Activated B cell treated with CpG ODN at 0.5 μM for 24 hours (primary cell): ENCODE results near the gene CD247. TPM values are rescaled to one million over a fixed set of nuclear protein-coding genes. Genes with fewer than 3 reads are reported as not detected.

Experiments used
- ATAC-seq: fragments of 200-7000 bp; cut with Tn5 transposase; one replicate; pipeline ENCODE4 v1.10.0; 2021; ENCODE audit warnings: low read depth, mild to moderate bottlenecking, moderate library complexity
- CTCF ChIA-PET: fragments of 350-600 bp; sonication (Branson Sonifier 250); formaldehyde crosslinking; loops from one replicate; lab custom pipeline; 2021; ENCODE audit warnings: antibody characterized with exemption; lab: Charles Lee
- POLR2A ChIA-PET: fragments of 350-600 bp; sonication (Branson Sonifier 250); formaldehyde crosslinking; loops from one replicate; lab custom pipeline; 2021; ENCODE audit warnings: antibody characterized with exemption; lab: Charles Lee
- DNase-seq: peaks from one replicate; pipeline ENCODE4 v3.0.0; 2022
- H3K27ac Mint-ChIP-seq: one replicate; pipeline ENCODE4 v1.8.0; 2020; ENCODE audit warnings: mixed read lengths
- H3K27me3 Mint-ChIP-seq: one replicate; pipeline ENCODE4 v1.8.0; 2021; ENCODE audit warnings: mixed read lengths
- H3K36me3 Mint-ChIP-seq: one replicate; pipeline ENCODE4 v1.8.0; 2021; ENCODE audit warnings: low read depth, mixed read lengths
- H3K4me1 Mint-ChIP-seq: one replicate; pipeline ENCODE4 v1.8.0; 2021; ENCODE audit warnings: mixed read lengths
- H3K4me3 Mint-ChIP-seq: one replicate; pipeline ENCODE4 v1.8.0; 2020; ENCODE audit warnings: mild to moderate bottlenecking, mixed read lengths
- H3K9me3 Mint-ChIP-seq: one replicate; pipeline ENCODE4 v1.8.0; 2020; ENCODE audit warnings: mixed read lengths
- intact Hi-C: fragments of 100-400 bp; cut with micrococcal nuclease; formaldehyde crosslinking; loops from one replicate; pipeline ENCODE4 v1.15.1; 2024
- total RNA-seq: library from RNA; stranded (reverse); gene quantifications from 2 replicates; pipeline ENCODE4 v1.2.3, GENCODE V29; 2022
- TF ChIP-seq, protein P1 (sequence below): fragments of 200-600 bp; IDR thresholded peaks from one replicate; pipeline ENCODE4 v1.8.0; 2022; ENCODE audit warnings: antibody characterized with exemption, mild to moderate bottlenecking

Gene CD247
- total RNA-seq, 1 donor from 2014 or later = 1.0 TPM

- ChIA-PET POLR2A (no interaction called here), CTCF (no interaction called here)
- intact Hi-C loops = no loop called here
- ATAC-seq (no peak), DNase-seq (no peak)
- Mint-ChIP-seq H3K27ac (no peak overlapping the region), H3K9me3 (no peaks in the 10 kb centered on the region), H3K27me3 (peaks cover 29% of the 10 kb centered on the region), H3K36me3 (no peaks in the 10 kb centered on the region), H3K4me3 (no peak overlapping the region), H3K4me1 (no peaks in the 10 kb centered on the region)
- TF ChIP-seq, protein P1, sequence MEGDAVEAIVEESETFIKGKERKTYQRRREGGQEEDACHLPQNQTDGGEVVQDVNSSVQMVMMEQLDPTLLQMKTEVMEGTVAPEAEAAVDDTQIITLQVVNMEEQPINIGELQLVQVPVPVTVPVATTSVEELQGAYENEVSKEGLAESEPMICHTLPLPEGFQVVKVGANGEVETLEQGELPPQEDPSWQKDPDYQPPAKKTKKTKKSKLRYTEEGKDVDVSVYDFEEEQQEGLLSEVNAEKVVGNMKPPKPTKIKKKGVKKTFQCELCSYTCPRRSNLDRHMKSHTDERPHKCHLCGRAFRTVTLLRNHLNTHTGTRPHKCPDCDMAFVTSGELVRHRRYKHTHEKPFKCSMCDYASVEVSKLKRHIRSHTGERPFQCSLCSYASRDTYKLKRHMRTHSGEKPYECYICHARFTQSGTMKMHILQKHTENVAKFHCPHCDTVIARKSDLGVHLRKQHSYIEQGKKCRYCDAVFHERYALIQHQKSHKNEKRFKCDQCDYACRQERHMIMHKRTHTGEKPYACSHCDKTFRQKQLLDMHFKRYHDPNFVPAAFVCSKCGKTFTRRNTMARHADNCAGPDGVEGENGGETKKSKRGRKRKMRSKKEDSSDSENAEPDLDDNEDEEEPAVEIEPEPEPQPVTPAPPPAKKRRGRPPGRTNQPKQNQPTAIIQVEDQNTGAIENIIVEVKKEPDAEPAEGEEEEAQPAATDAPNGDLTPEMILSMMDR = no peak
Observed at GRCh38 chr1:167511374-167511986, 6.8 kb downstream of the CD247 start.

DNA sequence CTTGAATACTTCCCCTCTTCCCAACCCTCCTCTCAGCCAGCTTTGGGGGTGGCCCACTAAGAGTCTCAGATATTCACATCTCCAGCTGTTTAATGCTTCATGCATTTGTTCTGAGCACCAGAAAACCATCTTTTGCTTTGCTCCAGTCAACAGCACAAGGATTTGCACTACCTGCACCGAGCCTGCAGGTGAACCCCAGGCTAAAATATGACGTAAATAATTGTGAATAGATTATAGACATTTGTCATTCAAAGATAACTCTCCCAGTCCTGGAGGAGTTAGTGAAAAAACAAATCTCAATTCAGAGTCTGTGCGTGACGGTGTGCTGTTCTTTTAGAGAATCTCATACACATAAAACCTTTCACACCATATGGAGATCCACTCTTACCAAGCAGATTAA lies 7.4 kb downstream of the CD247 start:
- no peaks in the 10 kb centered on the region for H3K4me1 Mint-ChIP-seq
- no peaks in the 10 kb centered on the region for H3K9me3 Mint-ChIP-seq
- no peak overlapping the region for H3K4me3 Mint-ChIP-seq
- intact Hi-C loops = no loop called here
- H3K36me3 Mint-ChIP-seq = no peaks in the 10 kb centered on the region
- H3K27ac Mint-ChIP-seq = no peak overlapping the region
- POLR2A ChIA-PET = no interaction called here
- TF ChIP-seq, protein P1 = no peak
- CTCF ChIA-PET = no interaction called here
- no peak for DNase-seq
- H3K27me3 Mint-ChIP-seq = peaks cover 32% of the 10 kb centered on the region
- no peak for ATAC-seq

DNA sequence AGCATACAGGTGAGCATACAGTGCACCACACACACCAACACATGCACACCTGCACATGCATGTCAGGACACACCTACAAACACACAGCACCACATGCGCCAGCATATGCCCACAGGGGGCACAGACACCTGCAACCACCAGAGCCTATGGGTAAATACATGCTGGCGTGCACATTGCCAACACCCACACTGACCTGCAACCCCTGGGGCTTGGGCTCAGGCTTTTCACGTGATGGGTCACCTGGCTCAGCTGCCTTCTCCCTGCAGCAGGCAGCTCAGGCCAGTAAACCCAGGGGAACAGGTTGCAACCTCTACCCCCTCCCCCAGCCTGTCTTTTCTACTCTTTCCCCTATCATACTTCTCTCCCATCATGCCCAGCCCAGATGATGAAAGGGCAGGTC lies 8.1 kb downstream of the CD247 start:
- TF ChIP-seq, protein P1 = no peak
- POLR2A ChIA-PET = no interaction called here
- H3K9me3 Mint-ChIP-seq = no peaks in the 10 kb centered on the region
- no peaks in the 10 kb centered on the region for H3K4me1 Mint-ChIP-seq
- CTCF ChIA-PET = no interaction called here
- no peaks in the 10 kb centered on the region for H3K36me3 Mint-ChIP-seq
- peaks cover 37% of the 10 kb centered on the region for H3K27me3 Mint-ChIP-seq
- ATAC-seq (no peak), DNase-seq (no peak)
- no peak overlapping the region for H3K27ac Mint-ChIP-seq
- intact Hi-C loops = no loop called here
- H3K4me3 Mint-ChIP-seq = no peak overlapping the region

- peaks cover 43% of the 10 kb centered on the region for H3K27me3 Mint-ChIP-seq
- ChIA-PET POLR2A (no interaction called here), CTCF (no interaction called here)
- H3K4me1 Mint-ChIP-seq = no peaks in the 10 kb centered on the region
- no peak overlapping the region for H3K27ac Mint-ChIP-seq
- DNase-seq (no peak), ATAC-seq (no peak)
- no peak overlapping the region for H3K4me3 Mint-ChIP-seq
- H3K9me3 Mint-ChIP-seq = no peaks in the 10 kb centered on the region
- intact Hi-C loops = no loop called here
- H3K36me3 Mint-ChIP-seq = no peaks in the 10 kb centered on the region
- TF ChIP-seq, protein P1 = no peak
Observed at GRCh38 chr1:167509587-167509986, 8.7 kb downstream of the CD247 start.

- intact Hi-C loops = no loop called here
- H3K4me3 Mint-ChIP-seq = no peak overlapping the region
- no peaks in the 10 kb centered on the region for H3K36me3 Mint-ChIP-seq
- ChIA-PET POLR2A (no interaction called here), CTCF (no interaction called here)
- H3K9me3 Mint-ChIP-seq = no peaks in the 10 kb centered on the region
- TF ChIP-seq, protein P1 = no peak
- H3K27me3 Mint-ChIP-seq = peaks cover 58% of the 10 kb centered on the region
- H3K4me1 Mint-ChIP-seq = no peaks in the 10 kb centered on the region
- ATAC-seq (no peak), DNase-seq (no peak)
- no peak overlapping the region for H3K27ac Mint-ChIP-seq
Observed at GRCh38 chr1:167507719-167508118, 10.6 kb downstream of the CD247 start.
